Natural killer cell (primary cell): ENCODE measurements around the gene UBE2J1. TPM values are rescaled to one million over a fixed set of nuclear protein-coding genes. Genes with fewer than 3 reads are reported as not detected.

Experiments used
- ATAC-seq, 3 donors: fragments of 150-1000 bp in 2 of 3; fragments of 200-7000 bp in 1 of 3; cut with Tn5 transposase; 1 replicate in 1 of 3; 2 replicates in 2 of 3; pipeline ENCODE4 v1.10.0; 2021; ENCODE audit warnings: mild to moderate bottlenecking in 2 of 3, moderate library complexity in 2 of 3
- DNase-seq, 2 donors: peaks; one replicate each; pipeline versions ENCODE4 v3.0.0 to v3.0.0-alpha.2; 2013 to 2021; ENCODE audit warnings: mixed read lengths in 1 of 2
- H3K27ac ChIP-seq: one replicate; pipeline ENCODE4 v1.5.1; 2013; ENCODE audit warnings: mild to moderate bottlenecking, low read length
- H3K27me3 ChIP-seq: one replicate; pipeline ENCODE4 v1.6.1; 2013; ENCODE audit warnings: low read length; ENCODE audit not compliant: control insufficient read depth, insufficient read depth
- H3K36me3 ChIP-seq: one replicate; pipeline ENCODE4 v1.6.1; 2013; ENCODE audit warnings: low read length; ENCODE audit not compliant: control insufficient read depth, insufficient read depth
- H3K4me1 ChIP-seq: one replicate; pipeline ENCODE4 v1.6.1; 2013; ENCODE audit warnings: low read length; ENCODE audit not compliant: control insufficient read depth, insufficient read depth
- H3K4me3 ChIP-seq: one replicate; pipeline ENCODE4 v1.5.1; 2013; ENCODE audit warnings: low read length
- H3K9me3 ChIP-seq: one replicate; pipeline ENCODE4 v1.6.1; 2013; ENCODE audit warnings: low read length; ENCODE audit not compliant: control insufficient read depth, insufficient read depth
- H3K27ac Mint-ChIP-seq, 2 donors: one replicate each; pipeline ENCODE4 v1.8.0; 2022; ENCODE audit warnings: mild to moderate bottlenecking in 2 of 2, mixed read lengths in 2 of 2, moderate library complexity in 1 of 2
- H3K27me3 Mint-ChIP-seq, 2 donors: one replicate each; pipeline ENCODE4 v1.8.0; 2022; ENCODE audit warnings: low read depth in 2 of 2, mixed read lengths in 2 of 2
- H3K36me3 Mint-ChIP-seq: one replicate; pipeline ENCODE4 v1.8.0; 2022; ENCODE audit warnings: mixed read lengths
- H3K4me1 Mint-ChIP-seq, 2 donors: one replicate each; pipeline ENCODE4 v1.8.0; 2022; ENCODE audit warnings: mixed read lengths in 2 of 2
- H3K4me3 Mint-ChIP-seq: one replicate; pipeline ENCODE4 v1.8.0; 2022; ENCODE audit warnings: mild to moderate bottlenecking, moderate library complexity, mixed read lengths
- H3K9me3 Mint-ChIP-seq, 2 donors: one replicate each; pipeline ENCODE4 v1.8.0; 2022; ENCODE audit warnings: mixed read lengths in 2 of 2
- CTCF ChIP-seq: fragments of 200-600 bp; IDR thresholded peaks from one replicate; pipeline ENCODE4 v1.8.0; 2022; ENCODE audit warnings: antibody characterized with exemption
- WGBS: methylation state at CpG from one replicate; pipeline ENCODE4 v1.1.7; 2013; ENCODE audit warnings: missing lambda C conversion rate; ENCODE audit not compliant: insufficient coverage; 5-methylcytosine and 5-hydroxymethylcytosine counted together
- intact Hi-C: fragments of 100-400 bp; cut with micrococcal nuclease; formaldehyde crosslinking; loops from one replicate; pipeline ENCODE4 v1.14.2; 2022
- total RNA-seq, 4 donors: library from RNA; stranded (reverse); fragments of 120-200 nt in 1 of 4; gene quantifications; one replicate each; pipeline versions ENCODE4 v1.2.3 to v1.2.4, GENCODE V29; 2013 to 2022

Gene UBE2J1
- total RNA-seq, 3 donors from 2014 or later (not counting 1 experiment from before 2014, with no cell fraction given) = 34.1 to 58.1 (median 45.9) TPM

- no peak overlapping the region for H3K4me3 ChIP-seq
- H3K36me3 ChIP-seq = no peaks in the 10 kb centered on the region
- Mint-ChIP-seq H3K27ac (no peak overlapping the region), H3K27me3 (peaks cover 24 to 25% of the 10 kb centered on the region in 2 donors), H3K9me3 (no peaks in the 10 kb centered on the region), H3K4me3 (no peak overlapping the region), H3K4me1 (peaks cover 14 to 25% of the 10 kb centered on the region in 2 donors), H3K36me3 (no peaks in the 10 kb centered on the region)
- DNase-seq = peak; percentile 74 to 88
- WGBS = 28% methylated on average over 7 of the region's 8 CpGs
- peak; percentile 98 for TF ChIP-seq CTCF
- H3K9me3 ChIP-seq = no peaks in the 10 kb centered on the region
- ATAC-seq = peak; percentile 66 to 80 (median 72)
- H3K27ac ChIP-seq = no peak overlapping the region
- peaks cover 15% of the 10 kb centered on the region for H3K27me3 ChIP-seq
- intact Hi-C loops = loop anchor here (1.0 kb wide), 1 partner anchor 238 kb away; no protein-coding TSS in a partner anchor
- H3K4me1 ChIP-seq = peaks cover 17% of the 10 kb centered on the region
Observed at GRCh38 chr6:89371849-89372505, 19.5 kb upstream of the UBE2J1 start.

GRCh38 chr6:89368999-89369398 lies 16.5 kb upstream of the UBE2J1 start:
- intact Hi-C loops = no loop called here
- Histone ChIP-seq H3K4me3 (no peak overlapping the region), H3K27ac (no peak overlapping the region), H3K36me3 (no peaks in the 10 kb centered on the region), H3K9me3 (no peaks in the 10 kb centered on the region), H3K4me1 (peaks cover 8% of the 10 kb centered on the region), H3K27me3 (peaks cover 6% of the 10 kb centered on the region)
- Mint-ChIP-seq H3K9me3 (no peaks in the 10 kb centered on the region), H3K36me3 (no peaks in the 10 kb centered on the region), H3K27ac (no peak overlapping the region), H3K4me3 (no peak overlapping the region), H3K27me3 (peaks cover 12 to 31% of the 10 kb centered on the region in 2 donors), H3K4me1 (peaks cover 0 to 10% of the 10 kb centered on the region in 2 donors)
- DNase-seq = no peak
- no peak for ATAC-seq
- TF ChIP-seq CTCF = no peak
- 32% methylated on average over 7 of the region's 7 CpGs for WGBS

- Histone ChIP-seq H3K4me3 (no peak overlapping the region), H3K27me3 (peaks cover 2% of the 10 kb centered on the region), H3K27ac (no peak overlapping the region), H3K36me3 (no peaks in the 10 kb centered on the region), H3K4me1 (peaks cover 8% of the 10 kb centered on the region), H3K9me3 (no peaks in the 10 kb centered on the region)
- peak; percentile 84 for TF ChIP-seq CTCF
- H3K36me3 Mint-ChIP-seq = no peaks in the 10 kb centered on the region
- intact Hi-C loops = no loop called here
- peak; percentile 31 to 81 for DNase-seq
- H3K27ac Mint-ChIP-seq = no peak overlapping the region
- WGBS = 59% methylated on average over 4 of the region's 6 CpGs
- H3K4me1 Mint-ChIP-seq = peaks cover 0 to 10% of the 10 kb centered on the region in 2 donors
- H3K9me3 Mint-ChIP-seq = no peaks in the 10 kb centered on the region
- no peak overlapping the region for H3K4me3 Mint-ChIP-seq
- peak; percentile 47 to 61 (median 52) for ATAC-seq
- H3K27me3 Mint-ChIP-seq = peaks cover 9 to 26% of the 10 kb centered on the region in 2 donors
Observed at GRCh38 chr6:89368107-89368506, 15.6 kb upstream of the UBE2J1 start.

- Histone ChIP-seq H3K27me3 (peaks cover 2% of the 10 kb centered on the region), H3K9me3 (no peaks in the 10 kb centered on the region), H3K36me3 (no peaks in the 10 kb centered on the region), H3K4me3 (no peak overlapping the region), H3K4me1 (peaks cover 2% of the 10 kb centered on the region), H3K27ac (no peak overlapping the region)
- intact Hi-C loops = no loop called here
- no peak for DNase-seq
- H3K4me1 Mint-ChIP-seq = peaks cover 1 to 6% of the 10 kb centered on the region in 2 donors
- H3K9me3 Mint-ChIP-seq = no peaks in the 10 kb centered on the region
- ATAC-seq = no peak
- no peak overlapping the region for H3K4me3 Mint-ChIP-seq
- H3K36me3 Mint-ChIP-seq = no peaks in the 10 kb centered on the region
- no peak overlapping the region for H3K27ac Mint-ChIP-seq
- H3K27me3 Mint-ChIP-seq = peaks cover 0 to 26% of the 10 kb centered on the region in 2 donors
- no peak for TF ChIP-seq CTCF
Observed at GRCh38 chr6:89364586-89364985, 12.1 kb upstream of the UBE2J1 start.
